Measurements from ENCODE around the gene KREMEN2.

DNA sequence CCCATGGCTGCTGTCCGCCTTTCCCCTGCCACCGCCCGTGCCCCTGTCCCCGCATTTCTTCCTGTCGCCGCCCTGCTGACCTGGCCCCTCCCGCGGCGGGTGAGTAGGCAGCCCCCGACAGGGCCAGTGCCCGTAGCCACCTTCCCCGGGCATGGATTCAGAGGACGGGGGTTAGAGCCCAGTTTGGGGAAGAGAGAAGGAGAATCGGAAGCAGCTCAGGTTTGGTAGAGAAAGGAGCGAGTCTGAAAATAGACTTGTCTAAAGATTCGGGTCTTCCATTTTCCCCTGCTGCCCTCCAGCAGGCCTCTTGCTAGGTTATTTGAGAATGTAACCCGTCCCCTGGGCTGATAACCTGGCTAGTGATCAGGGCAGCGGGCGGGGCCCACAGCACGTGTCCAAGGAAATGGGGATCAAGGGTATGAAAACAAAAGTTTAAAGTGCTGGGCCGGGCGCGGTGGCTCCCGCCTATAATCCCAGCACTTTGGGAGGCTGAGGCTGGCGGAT is 40.8 kb downstream of the KREMEN2 start:
- TF ChIP-seq, protein P1, sequence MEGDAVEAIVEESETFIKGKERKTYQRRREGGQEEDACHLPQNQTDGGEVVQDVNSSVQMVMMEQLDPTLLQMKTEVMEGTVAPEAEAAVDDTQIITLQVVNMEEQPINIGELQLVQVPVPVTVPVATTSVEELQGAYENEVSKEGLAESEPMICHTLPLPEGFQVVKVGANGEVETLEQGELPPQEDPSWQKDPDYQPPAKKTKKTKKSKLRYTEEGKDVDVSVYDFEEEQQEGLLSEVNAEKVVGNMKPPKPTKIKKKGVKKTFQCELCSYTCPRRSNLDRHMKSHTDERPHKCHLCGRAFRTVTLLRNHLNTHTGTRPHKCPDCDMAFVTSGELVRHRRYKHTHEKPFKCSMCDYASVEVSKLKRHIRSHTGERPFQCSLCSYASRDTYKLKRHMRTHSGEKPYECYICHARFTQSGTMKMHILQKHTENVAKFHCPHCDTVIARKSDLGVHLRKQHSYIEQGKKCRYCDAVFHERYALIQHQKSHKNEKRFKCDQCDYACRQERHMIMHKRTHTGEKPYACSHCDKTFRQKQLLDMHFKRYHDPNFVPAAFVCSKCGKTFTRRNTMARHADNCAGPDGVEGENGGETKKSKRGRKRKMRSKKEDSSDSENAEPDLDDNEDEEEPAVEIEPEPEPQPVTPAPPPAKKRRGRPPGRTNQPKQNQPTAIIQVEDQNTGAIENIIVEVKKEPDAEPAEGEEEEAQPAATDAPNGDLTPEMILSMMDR (conservative IDR thresholded peaks at IDR 0.05; ENCODE audit: low read length): no peak
- TF ChIP-seq EZH2phosphoT487 (IDR thresholded peaks at IDR 0.05; ENCODE audit: borderline replicate concordance): no peak
